LNCaP clone FGC (cell line): ENCODE measurements around the gene RIMS1.

ENCODE experiments used
- DNase-seq: peaks from one replicate; pipeline ENCODE4 v3.0.0-alpha.2; 2011; ENCODE audit warnings: low read depth
- H3K4me3 ChIP-seq: 2 replicates; pipeline ENCODE4 v1.5.1; 2011; ENCODE audit warnings: mild to moderate bottlenecking, low read depth, low read length, control low read depth
- TF ChIP-seq, protein P1 (sequence below): IDR thresholded peaks from 2 replicates; pipeline ENCODE4 v1.5.1; 2012; ENCODE audit warnings: mild to moderate bottlenecking; ENCODE audit not compliant: control insufficient read depth, insufficient read depth; ENCODE audit errors: extremely low read depth

RIMS1 gene

DNA sequence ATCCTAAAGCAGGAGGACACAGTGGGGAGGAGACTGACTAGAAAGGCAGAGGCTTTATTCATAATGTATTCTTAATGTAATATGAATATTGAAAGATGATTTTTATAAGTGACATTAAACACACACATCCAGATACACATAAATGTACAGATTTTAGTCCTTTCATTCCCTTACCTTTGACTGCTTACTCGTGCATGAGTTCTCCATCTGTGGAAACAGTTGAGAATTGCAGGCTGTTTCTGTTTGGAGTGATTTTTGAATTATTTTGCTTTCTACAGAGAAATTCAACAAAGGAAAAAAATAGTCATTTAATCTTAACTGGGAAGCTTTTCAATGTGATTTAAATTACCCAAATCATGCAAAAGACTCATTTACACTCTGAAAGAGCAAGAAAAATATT, 136.5 kb downstream of the RIMS1 start:
- TF ChIP-seq, protein P1, sequence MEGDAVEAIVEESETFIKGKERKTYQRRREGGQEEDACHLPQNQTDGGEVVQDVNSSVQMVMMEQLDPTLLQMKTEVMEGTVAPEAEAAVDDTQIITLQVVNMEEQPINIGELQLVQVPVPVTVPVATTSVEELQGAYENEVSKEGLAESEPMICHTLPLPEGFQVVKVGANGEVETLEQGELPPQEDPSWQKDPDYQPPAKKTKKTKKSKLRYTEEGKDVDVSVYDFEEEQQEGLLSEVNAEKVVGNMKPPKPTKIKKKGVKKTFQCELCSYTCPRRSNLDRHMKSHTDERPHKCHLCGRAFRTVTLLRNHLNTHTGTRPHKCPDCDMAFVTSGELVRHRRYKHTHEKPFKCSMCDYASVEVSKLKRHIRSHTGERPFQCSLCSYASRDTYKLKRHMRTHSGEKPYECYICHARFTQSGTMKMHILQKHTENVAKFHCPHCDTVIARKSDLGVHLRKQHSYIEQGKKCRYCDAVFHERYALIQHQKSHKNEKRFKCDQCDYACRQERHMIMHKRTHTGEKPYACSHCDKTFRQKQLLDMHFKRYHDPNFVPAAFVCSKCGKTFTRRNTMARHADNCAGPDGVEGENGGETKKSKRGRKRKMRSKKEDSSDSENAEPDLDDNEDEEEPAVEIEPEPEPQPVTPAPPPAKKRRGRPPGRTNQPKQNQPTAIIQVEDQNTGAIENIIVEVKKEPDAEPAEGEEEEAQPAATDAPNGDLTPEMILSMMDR: no peak
- H3K4me3 ChIP-seq: no peak overlapping the region
- DNase-seq: no peak

DNA sequence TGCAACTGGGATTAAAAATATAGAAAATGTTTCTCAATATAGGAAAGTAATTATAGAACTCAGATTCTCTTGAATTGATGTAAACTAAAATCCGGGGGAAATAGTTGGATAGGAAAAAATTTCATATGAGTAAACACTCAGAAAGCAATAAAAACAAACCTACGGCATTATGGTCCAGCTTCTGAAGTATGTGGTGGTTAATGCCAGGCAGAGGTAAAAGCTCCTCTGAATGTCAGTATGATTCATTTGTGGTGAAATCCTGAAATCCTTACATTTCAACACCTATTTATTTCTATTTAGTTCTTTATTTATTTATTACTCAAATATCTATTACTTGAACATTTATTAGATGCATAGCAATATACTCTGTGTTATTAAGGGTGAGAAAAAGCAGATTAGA, 145.1 kb downstream of the RIMS1 start:
- DNase-seq: no peak
- H3K4me3 ChIP-seq: no peak overlapping the region
- TF ChIP-seq, protein P1: no peak

DNA sequence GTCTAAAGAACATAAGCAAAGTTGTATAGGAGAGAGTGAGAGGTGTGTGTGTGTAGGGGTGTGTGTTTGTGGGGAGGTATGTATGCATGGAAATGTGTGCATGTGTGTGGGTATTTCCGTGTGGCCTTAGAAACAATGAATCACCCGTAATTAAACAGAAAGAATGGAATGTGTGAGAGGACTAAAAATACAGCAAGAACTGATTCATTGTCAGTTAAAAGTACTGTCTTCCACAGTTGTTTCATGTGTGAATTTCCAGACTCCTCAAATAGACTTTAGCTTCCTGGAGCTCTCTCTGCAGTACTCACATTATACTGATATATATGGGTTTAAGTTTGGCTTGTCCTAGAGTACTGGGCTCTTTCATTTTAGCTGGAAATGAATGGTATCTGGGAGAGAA, 145.7 kb downstream of the RIMS1 start:
- no peak overlapping the region for H3K4me3 ChIP-seq
- DNase-seq: no peak
- TF ChIP-seq, protein P1: no peak

DNA sequence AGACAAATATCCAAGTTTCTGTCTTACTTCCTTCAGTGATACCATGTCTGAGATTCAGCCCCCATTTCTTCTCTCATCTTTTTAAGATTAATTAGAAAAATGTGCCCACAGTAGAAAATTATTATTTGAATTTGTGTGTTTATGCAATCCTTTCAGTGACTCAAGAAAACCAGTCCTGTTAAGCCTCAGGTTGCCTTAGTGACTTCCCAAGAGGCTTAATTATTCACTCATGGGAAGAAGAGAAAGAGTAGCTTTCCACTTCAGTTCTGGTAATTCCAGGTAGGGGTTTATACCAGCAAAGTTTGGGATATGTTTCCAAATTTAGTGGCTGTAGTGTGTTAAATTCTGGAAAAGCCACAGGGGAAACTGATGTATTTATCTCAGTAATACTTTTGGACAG, 149.1 kb downstream of the RIMS1 start:
- TF ChIP-seq, protein P1: no peak
- no peak overlapping the region for H3K4me3 ChIP-seq
- no peak for DNase-seq

DNA sequence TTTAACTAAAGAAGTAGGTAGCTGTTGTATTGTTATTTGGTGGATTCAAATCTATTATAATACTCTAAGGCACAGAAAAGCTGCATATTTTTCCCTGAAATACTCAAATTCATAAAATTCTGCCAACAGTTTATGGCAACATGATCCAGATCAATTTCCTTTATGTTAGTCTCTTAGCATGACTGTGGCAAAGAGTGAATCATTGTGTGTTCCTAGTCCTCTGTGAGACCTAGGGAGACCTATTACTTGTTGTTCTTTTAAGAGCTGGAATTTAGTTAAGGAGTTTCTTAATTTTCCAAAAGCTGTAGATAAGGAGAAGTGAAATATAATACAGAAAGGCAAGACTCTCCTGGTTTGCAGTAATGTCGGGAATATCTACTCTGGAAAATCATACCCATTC, 149.6 kb downstream of the RIMS1 start:
- no peak for DNase-seq
- TF ChIP-seq, protein P1: no peak
- no peak overlapping the region for H3K4me3 ChIP-seq

DNA sequence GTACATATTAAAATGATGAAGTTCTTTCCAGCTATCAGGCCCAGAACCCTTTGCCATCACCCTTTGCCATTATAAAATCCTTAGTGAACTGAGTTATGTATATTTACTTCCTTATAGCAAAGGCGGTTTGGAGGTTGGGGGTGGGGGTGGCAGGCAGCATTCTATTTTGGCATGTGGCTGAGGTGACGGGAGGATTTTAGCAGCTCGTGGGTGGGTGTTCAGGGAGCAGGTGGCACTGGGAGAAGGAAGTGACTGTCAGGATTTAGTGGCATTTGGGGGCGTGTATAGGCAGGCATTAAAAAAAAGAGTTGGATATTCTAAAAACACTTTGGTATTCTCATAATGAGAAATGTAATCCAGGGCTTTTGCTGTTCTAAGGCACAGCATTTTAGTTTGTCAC, 150.7 kb downstream of the RIMS1 start:
- H3K4me3 ChIP-seq: no peak overlapping the region
- TF ChIP-seq, protein P1: no peak
- DNase-seq: no peak

DNA sequence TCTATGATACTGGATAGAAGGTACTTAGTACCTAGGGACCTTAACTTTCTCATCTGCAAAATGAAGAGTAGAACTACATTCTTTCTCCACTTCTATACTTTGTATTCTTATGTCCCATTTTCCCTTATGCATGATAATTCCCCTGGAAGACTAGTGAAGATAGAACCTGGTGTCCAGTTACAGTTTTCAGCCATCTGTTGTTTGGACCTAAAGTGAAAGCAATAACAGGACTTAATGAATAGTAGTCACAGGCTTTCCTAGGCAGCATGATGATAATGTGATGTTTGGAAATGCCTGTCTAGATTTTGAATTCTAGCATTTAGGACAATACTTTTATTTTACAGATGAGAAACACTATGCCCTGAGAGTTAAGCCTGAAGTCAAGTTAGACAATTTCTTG, 153.8 kb downstream of the RIMS1 start:
- no peak for DNase-seq
- no peak overlapping the region for H3K4me3 ChIP-seq
- TF ChIP-seq, protein P1: no peak
